ENCODE measurements around the gene CTCFL. TPM values are rescaled to one million over a fixed set of nuclear protein-coding genes. Genes with fewer than 3 reads are reported as not detected.

The CTCFL gene
- total RNA-seq, 1 donor from 2014 or later, result not detected

DNA sequence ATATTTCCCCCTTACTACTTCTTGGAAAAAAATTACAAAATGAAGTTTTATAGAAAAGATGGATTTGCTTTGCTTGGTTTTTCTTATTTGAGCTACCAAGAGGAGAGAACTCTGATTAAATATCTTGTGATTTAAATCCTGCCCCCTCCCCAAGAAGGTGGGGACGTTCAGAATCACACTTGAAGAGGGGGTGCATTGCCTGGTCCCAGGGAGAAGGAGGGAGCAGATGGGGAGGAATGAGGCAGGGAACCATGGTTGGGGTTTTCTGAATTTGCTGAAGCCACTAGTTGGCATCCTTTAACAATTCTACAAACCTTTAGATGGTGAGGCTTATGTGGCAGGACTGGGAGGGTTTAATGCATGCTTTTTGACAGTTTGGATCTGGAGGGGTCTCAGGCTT, 41.5 kb upstream of the CTCFL start:
- intact Hi-C loops (cut with DNase I), result no loop called here
- no peaks in the 10 kb centered on the region for H3K4me1 ChIP-seq
- ATAC-seq (no peak), DNase-seq (no peak)
- H3K27ac ChIP-seq, result no peak overlapping the region
- H3K27me3 ChIP-seq, result peaks cover 8% of the 10 kb centered on the region
- no peak overlapping the region for H3K4me3 ChIP-seq
- no peaks in the 10 kb centered on the region for H3K36me3 ChIP-seq
- H3K9me3 ChIP-seq, result no peaks in the 10 kb centered on the region
- TF ChIP-seq, protein P1, sequence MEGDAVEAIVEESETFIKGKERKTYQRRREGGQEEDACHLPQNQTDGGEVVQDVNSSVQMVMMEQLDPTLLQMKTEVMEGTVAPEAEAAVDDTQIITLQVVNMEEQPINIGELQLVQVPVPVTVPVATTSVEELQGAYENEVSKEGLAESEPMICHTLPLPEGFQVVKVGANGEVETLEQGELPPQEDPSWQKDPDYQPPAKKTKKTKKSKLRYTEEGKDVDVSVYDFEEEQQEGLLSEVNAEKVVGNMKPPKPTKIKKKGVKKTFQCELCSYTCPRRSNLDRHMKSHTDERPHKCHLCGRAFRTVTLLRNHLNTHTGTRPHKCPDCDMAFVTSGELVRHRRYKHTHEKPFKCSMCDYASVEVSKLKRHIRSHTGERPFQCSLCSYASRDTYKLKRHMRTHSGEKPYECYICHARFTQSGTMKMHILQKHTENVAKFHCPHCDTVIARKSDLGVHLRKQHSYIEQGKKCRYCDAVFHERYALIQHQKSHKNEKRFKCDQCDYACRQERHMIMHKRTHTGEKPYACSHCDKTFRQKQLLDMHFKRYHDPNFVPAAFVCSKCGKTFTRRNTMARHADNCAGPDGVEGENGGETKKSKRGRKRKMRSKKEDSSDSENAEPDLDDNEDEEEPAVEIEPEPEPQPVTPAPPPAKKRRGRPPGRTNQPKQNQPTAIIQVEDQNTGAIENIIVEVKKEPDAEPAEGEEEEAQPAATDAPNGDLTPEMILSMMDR (IDR thresholded peaks at IDR 0.05), result no peak

DNA sequence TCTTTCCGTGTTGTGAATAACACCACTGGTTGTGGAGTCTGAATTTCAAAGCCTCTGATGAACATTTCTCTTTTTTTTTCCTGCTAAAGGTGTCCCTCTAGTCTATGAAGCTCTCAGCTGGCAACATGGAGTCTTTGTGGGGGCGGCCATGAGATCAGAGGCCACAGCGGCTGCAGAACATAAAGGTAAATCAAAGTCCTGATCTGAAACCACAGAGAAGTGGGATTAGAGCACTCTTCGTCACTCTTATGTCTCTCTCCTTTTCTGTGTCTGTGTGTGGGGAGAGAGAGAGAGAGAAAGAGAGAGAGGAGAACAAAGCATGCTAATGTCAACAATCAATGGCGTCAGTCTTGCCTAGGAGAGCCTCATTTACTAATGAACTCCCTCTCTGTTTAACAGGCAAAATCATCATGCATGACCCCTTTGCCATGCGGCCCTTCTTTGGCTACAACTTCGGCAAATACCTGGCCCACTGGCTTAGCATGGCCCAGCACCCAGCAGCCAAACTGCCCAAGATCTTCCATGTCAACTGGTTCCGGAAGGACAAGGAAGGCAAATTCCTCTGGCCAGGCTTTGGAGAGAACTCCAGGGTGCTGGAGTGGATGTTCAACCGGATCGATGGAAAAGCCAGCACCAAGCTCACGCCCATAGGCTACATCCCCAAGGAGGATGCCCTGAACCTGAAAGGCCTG, 40.2 kb upstream of the CTCFL start:
- Histone ChIP-seq H3K4me3 (no peak overlapping the region), H3K27ac (no peak overlapping the region), H3K27me3 (peaks cover 8% of the 10 kb centered on the region), H3K36me3 (no peaks in the 10 kb centered on the region), H3K9me3 (no peaks in the 10 kb centered on the region), H3K4me1 (no peaks in the 10 kb centered on the region)
- ATAC-seq, result no peak
- intact Hi-C loops (cut with DNase I), result no loop called here
- DNase-seq, result no peak
- TF ChIP-seq, protein P1 (IDR thresholded peaks at IDR 0.05), result no peak

DNA sequence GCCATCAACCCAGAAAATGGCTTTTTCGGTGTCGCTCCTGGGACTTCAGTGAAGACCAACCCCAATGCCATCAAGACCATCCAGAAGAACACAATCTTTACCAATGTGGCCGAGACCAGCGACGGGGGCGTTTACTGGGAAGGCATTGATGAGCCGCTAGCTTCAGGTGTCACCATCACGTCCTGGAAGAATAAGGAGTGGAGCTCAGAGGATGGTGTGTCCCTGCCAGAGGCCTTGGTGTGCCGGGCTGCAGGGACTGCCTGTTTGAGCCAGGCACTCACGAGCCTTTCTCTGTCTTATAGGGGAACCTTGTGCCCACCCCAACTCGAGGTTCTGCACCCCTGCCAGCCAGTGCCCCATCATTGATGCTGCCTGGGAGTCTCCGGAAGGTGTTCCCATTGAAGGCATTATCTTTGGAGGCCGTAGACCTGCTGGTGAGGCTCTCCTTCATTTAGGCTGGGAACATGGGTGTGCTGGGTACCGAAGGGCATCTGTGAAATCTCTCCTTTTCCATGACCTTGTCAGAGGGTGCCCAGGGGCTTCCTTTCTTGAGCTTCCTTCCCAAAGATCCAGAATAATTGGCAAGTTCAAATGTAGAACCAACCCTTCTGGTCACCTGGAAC, 39.4 kb upstream of the CTCFL start:
- Histone ChIP-seq H3K27ac (no peak overlapping the region), H3K36me3 (no peaks in the 10 kb centered on the region), H3K4me3 (no peak overlapping the region), H3K4me1 (no peaks in the 10 kb centered on the region), H3K27me3 (peaks cover 8% of the 10 kb centered on the region), H3K9me3 (no peaks in the 10 kb centered on the region)
- intact Hi-C loops (cut with DNase I), result no loop called here
- ATAC-seq, result no peak
- DNase-seq, result no peak
- TF ChIP-seq, protein P1 (IDR thresholded peaks at IDR 0.05), result no peak

DNA sequence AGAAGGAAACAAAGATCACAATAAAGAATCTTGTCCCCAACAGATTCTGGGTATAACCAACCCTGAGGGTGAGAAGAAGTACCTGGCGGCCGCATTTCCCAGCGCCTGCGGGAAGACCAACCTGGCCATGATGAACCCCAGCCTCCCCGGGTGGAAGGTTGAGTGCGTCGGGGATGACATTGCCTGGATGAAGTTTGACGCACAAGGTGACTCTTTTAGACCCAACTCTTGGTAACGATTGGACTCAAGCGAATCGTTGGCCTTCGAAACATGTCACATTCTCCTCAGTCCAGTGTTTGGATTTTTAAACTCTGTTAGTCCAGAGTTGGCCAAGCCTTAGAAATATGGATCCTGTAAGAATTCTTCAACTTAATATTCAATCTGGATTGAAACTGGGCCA, 38.6 kb upstream of the CTCFL start:
- intact Hi-C loops (cut with DNase I), result no loop called here
- H3K27ac ChIP-seq, result no peak overlapping the region
- DNase-seq (no peak), ATAC-seq (no peak)
- H3K4me3 ChIP-seq, result no peak overlapping the region
- H3K27me3 ChIP-seq, result peaks cover 10% of the 10 kb centered on the region
- H3K9me3 ChIP-seq, result no peaks in the 10 kb centered on the region
- H3K4me1 ChIP-seq, result no peaks in the 10 kb centered on the region
- TF ChIP-seq, protein P1 (IDR thresholded peaks at IDR 0.05), result no peak
- H3K36me3 ChIP-seq, result no peaks in the 10 kb centered on the region

DNA sequence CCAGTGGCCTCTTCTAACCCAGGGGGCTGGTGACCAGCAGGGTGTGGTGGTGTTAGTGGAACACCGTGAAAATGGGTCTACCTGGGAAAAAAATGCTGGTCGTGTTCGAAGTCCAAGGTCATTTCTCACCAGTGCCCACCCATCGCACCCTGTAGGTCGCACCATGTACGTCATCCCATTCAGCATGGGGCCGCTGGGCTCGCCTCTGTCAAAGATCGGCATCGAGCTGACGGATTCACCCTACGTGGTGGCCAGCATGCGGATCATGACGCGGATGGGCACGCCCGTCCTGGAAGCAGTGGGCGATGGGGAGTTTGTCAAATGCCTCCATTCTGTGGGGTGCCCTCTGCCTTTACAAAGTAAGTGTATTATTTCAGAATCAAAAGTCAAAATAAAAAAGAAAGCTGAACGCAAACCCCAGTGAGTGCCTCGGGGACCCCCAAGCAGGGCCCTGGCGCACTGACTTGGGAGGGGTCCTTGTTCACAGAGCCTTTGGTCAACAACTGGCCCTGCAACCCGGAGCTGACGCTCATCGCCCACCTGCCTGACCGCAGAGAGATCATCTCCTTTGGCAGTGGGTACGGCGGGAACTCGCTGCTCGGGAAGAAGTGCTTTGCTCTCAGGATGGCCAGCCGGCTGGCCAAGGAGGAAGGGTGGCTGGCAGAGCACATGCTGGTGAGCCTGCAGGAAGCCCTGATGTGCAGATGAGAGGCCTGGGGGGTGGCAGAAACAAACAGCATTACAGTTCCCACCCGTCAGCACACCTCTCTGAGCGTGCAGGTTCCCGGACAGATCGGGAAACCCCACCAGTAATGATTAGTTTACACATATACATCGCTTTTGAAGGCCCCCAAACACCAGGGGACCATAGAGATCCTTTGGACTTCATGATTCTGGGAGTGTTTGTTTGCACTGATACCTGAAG, 37.9 kb upstream of the CTCFL start:
- H3K27ac ChIP-seq, result no peak overlapping the region
- no peak overlapping the region for H3K4me3 ChIP-seq
- H3K36me3 ChIP-seq, result no peaks in the 10 kb centered on the region
- no peaks in the 10 kb centered on the region for H3K4me1 ChIP-seq
- intact Hi-C loops (cut with DNase I), result no loop called here
- DNase-seq (no peak), ATAC-seq (no peak)
- no peaks in the 10 kb centered on the region for H3K9me3 ChIP-seq
- TF ChIP-seq, protein P1 (IDR thresholded peaks at IDR 0.05), result no peak
- peaks cover 13% of the 10 kb centered on the region for H3K27me3 ChIP-seq
